ENCODE results near the gene FSTL1.

DNA sequence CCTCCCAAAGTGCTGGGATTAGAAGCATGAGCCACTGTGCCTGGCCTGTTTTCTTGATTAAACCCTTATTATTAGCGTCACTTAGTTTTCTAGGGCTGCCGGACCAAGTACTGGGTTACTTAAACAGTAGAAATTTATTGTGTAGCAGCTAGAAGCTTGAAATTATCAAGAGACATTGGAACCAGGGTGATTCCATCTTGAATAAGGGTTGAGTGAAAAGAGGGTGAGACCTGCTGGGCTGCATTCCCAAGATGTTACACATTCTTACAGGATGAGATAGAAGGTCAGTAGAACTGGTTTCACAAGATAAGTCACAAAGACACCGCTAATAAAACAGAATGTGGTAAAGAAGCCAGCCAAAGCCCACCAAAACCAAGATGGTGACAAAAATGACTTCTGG lies 18.6 kb upstream of the FSTL1 start:
- TF ChIP-seq, protein P1, sequence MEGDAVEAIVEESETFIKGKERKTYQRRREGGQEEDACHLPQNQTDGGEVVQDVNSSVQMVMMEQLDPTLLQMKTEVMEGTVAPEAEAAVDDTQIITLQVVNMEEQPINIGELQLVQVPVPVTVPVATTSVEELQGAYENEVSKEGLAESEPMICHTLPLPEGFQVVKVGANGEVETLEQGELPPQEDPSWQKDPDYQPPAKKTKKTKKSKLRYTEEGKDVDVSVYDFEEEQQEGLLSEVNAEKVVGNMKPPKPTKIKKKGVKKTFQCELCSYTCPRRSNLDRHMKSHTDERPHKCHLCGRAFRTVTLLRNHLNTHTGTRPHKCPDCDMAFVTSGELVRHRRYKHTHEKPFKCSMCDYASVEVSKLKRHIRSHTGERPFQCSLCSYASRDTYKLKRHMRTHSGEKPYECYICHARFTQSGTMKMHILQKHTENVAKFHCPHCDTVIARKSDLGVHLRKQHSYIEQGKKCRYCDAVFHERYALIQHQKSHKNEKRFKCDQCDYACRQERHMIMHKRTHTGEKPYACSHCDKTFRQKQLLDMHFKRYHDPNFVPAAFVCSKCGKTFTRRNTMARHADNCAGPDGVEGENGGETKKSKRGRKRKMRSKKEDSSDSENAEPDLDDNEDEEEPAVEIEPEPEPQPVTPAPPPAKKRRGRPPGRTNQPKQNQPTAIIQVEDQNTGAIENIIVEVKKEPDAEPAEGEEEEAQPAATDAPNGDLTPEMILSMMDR (conservative IDR thresholded peaks at IDR 0.05; ENCODE audit: low read depth in 2 of 2): no peak
- TF ChIP-seq JUNB (IDR thresholded peaks at IDR 0.05; ENCODE audit: unreplicated experiment) (no peak), EZH2 (IDR thresholded peaks at IDR 0.05; ENCODE audit: low read depth, unreplicated experiment) (no peak), ZNF331 (CRISPR knock-in tag; IDR thresholded peaks at IDR 0.05; ENCODE audit: low read depth) (peak; percentile 52; the same call in 1 of the 2 replicates), EZH2phosphoT487 (IDR thresholded peaks at IDR 0.05; ENCODE audit: unreplicated experiment) (no peak), CREB1 (CRISPR knock-in tag; IDR thresholded peaks at IDR 0.05; ENCODE audit: low read depth) (peak; percentile 60), POLR2AphosphoS5 (IDR thresholded peaks at IDR 0.05; ENCODE audit: low read depth) (no peak), NANOG (IDR thresholded peaks at IDR 0.05; ENCODE audit: borderline replicate concordance) (no peak), STAT1 (IDR thresholded peaks at IDR 0.05; ENCODE audit: unreplicated experiment) (no peak)
- TF ChIP-seq, protein P2, sequence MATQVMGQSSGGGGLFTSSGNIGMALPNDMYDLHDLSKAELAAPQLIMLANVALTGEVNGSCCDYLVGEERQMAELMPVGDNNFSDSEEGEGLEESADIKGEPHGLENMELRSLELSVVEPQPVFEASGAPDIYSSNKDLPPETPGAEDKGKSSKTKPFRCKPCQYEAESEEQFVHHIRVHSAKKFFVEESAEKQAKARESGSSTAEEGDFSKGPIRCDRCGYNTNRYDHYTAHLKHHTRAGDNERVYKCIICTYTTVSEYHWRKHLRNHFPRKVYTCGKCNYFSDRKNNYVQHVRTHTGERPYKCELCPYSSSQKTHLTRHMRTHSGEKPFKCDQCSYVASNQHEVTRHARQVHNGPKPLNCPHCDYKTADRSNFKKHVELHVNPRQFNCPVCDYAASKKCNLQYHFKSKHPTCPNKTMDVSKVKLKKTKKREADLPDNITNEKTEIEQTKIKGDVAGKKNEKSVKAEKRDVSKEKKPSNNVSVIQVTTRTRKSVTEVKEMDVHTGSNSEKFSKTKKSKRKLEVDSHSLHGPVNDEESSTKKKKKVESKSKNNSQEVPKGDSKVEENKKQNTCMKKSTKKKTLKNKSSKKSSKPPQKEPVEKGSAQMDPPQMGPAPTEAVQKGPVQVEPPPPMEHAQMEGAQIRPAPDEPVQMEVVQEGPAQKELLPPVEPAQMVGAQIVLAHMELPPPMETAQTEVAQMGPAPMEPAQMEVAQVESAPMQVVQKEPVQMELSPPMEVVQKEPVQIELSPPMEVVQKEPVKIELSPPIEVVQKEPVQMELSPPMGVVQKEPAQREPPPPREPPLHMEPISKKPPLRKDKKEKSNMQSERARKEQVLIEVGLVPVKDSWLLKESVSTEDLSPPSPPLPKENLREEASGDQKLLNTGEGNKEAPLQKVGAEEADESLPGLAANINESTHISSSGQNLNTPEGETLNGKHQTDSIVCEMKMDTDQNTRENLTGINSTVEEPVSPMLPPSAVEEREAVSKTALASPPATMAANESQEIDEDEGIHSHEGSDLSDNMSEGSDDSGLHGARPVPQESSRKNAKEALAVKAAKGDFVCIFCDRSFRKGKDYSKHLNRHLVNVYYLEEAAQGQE (IDR thresholded peaks at IDR 0.05; ENCODE audit: unreplicated experiment): no peak
- TF ChIP-seq, protein P3, sequence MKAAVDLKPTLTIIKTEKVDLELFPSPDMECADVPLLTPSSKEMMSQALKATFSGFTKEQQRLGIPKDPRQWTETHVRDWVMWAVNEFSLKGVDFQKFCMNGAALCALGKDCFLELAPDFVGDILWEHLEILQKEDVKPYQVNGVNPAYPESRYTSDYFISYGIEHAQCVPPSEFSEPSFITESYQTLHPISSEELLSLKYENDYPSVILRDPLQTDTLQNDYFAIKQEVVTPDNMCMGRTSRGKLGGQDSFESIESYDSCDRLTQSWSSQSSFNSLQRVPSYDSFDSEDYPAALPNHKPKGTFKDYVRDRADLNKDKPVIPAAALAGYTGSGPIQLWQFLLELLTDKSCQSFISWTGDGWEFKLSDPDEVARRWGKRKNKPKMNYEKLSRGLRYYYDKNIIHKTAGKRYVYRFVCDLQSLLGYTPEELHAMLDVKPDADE (IDR thresholded peaks at IDR 0.05): no peak

Measured in GM23338 (cell line).